HG03565 (cell line): ENCODE results near the gene SZT2.

ENCODE experiments used
- ATAC-seq: cut with Tn5 transposase; IDR thresholded peaks from one replicate; pipeline ENCODE4 v1.9.1; 2021; ENCODE audit warnings: mild to moderate bottlenecking, moderate library complexity; ENCODE audit not compliant: unreplicated experiment

Gene SZT2

GRCh38 chr1:43421976-43422750, 32.5 kb downstream of the SZT2 start:
- ATAC-seq: no peak

- no peak for ATAC-seq
These were observed 33.4 kb downstream of the SZT2 start for GRCh38 chr1:43422995-43423671.

- no peak for ATAC-seq
These were observed 34.2 kb downstream of the SZT2 start for GRCh38 chr1:43423672-43424550.

- no peak for ATAC-seq
These were observed 35.3 kb downstream of the SZT2 start for GRCh38 chr1:43425045-43425444.

- no peak for ATAC-seq
These were observed 36.5 kb downstream of the SZT2 start for GRCh38 chr1:43426221-43426620.

- no peak for ATAC-seq
These were observed 37.8 kb downstream of the SZT2 start for GRCh38 chr1:43427524-43427923.

- ATAC-seq: no peak
These were observed 38.2 kb downstream of the SZT2 start for GRCh38 chr1:43427941-43428340.

GRCh38 chr1:43430831-43431230, 41.1 kb downstream of the SZT2 start:
- no peak for ATAC-seq

GRCh38 chr1:43431676-43432075, 42.0 kb downstream of the SZT2 start:
- no peak for ATAC-seq

- ATAC-seq: no peak
These were observed 42.6 kb downstream of the SZT2 start for GRCh38 chr1:43432171-43432860.

- ATAC-seq: no peak
These were observed 43.2 kb downstream of the SZT2 start for GRCh38 chr1:43432907-43433306.

- no peak for ATAC-seq
These were observed 44.6 kb downstream of the SZT2 start for GRCh38 chr1:43434256-43434655.

- ATAC-seq: no peak
These were observed 45.7 kb downstream of the SZT2 start for GRCh38 chr1:43435146-43436145.

GRCh38 chr1:43436371-43436770, 46.7 kb downstream of the SZT2 start:
- no peak for ATAC-seq

- ATAC-seq: no peak
These were observed 47.6 kb downstream of the SZT2 start for GRCh38 chr1:43437031-43437973.

- no peak for ATAC-seq
These were observed 48.3 kb downstream of the SZT2 start for GRCh38 chr1:43438006-43438405.

- no peak for ATAC-seq
These were observed 48.9 kb downstream of the SZT2 start for GRCh38 chr1:43438576-43438952.

GRCh38 chr1:43438953-43439581, 49.4 kb downstream of the SZT2 start:
- no peak for ATAC-seq
